Ecto neural progenitor cell (in vitro differentiated cells): Measurements from ENCODE around the gene TERB1.
"Not testable (repeated sequence)": the region's sequence is repeated elsewhere in the genome, so short reads cannot be mapped to it uniquely, and the experiment has no call there.

Source experiments
- DNase-seq: peaks from one replicate; pipeline ENCODE4 v3.0.0-alpha.2; 2018; ENCODE audit warnings: low spot score

The TERB1 gene

DNA sequence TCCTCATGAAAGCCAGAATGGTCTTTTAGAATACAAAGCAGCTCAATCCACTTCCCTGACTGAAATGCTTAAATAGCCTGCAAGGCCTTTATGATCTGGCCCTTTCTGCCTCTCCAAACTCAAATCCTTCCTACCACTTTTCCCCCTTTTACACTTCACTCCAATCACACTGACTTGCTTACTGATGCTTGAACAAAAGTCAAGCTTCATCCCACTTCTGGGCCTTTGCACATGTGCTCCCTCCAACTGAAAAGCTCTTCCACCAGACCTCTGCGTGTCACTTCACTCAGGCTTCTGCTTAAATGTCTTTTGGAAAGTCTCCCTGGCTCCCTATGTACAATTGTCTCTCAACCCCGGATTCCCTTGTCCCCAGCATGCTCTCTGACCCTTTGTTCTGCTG lies 13.3 kb upstream of the TERB1 start:
- no peak for DNase-seq

DNA sequence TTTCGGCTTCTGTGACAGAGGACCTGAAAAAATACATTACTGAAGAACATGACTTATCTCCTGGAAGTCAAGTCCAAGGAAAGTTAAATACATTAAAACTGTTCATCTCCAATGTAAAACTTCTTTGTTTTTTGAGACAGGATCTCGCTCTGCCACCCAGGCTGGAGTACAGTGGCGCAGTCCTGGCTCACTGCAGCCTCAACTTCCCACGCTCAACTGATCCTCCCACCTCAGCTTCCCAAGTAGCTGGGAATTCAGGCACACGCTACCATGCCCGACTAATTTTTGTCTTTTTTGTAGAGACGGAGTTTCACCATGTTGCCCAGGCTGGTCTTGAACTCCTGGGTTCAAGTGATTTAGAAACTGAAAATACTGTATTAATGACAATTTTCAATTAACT lies 9.7 kb upstream of the TERB1 start:
- DNase-seq, result no peak

DNA sequence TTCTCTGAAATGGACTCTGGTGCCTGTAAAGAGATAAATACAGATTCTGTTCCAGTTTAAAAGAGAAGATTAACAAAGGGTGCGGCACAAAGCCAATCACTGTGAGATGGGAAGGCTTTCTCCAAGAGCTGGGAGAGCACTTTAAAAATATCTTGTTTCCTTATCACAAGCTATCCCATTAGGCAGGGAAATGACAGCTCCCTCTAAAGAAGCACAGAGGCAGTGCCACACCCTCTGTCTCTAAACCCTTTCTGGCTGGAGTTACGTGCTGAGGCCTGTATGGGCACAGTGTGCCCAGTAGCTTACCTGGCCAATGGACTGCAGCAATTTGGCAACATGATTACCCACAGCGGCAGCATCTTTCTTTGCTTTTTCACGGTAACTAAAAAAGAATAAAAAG lies 9.0 kb upstream of the TERB1 start:
- DNase-seq, result no peak

GRCh38 chr16:66809765-66810164 lies 8.4 kb upstream of the TERB1 start:
- no peak for DNase-seq

GRCh38 chr16:66802159-66802558 lies 775 bp upstream of the TERB1 start:
- DNase-seq, result no peak

DNA sequence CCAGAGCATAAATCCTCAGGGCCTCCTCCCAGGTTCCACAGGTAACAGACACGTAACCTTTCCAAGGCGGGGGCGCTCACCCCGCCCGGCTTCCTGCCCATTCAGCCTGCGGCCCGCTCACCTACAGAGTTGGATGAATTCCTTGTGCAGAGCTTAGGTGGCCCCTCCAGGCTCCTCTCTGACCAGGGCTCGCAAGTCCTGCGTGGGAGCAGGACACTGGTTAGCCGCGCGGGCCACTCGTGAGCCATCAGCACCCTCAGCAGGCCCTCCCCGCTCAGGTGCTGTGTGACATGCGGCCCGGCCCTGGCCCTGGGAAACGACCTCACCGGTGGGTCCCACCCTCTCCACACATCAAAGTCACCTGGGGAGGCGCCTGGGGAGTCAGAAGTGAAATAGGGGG lies 528 bp downstream of the TERB1 start:
- DNase-seq, result no peak

DNA sequence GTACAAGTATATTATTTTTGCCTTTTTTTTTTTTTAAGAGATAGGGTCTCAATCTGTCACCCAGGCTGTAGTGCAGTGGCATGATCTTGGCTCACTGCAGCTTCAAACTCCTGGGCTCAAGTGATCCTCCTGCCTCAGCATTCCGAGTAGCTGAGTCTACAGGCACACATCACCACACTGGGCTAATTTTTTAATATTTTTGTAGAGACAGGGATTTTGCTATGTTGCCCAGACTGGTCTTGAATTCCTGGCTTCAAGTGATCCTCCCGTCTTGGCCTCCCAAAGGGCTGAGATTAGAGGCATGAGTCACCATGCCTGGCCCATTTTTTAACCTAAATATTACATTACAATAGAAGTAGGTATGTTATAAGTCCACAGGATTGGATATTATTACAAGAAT lies 3.2 kb downstream of the TERB1 start:
- DNase-seq, result no peak

- DNase-seq, result not testable (repeated sequence)
Measured at GRCh38 chr16:66793984-66794383, 7.4 kb downstream of the TERB1 start.

GRCh38 chr16:66790130-66790733 lies 11.2 kb downstream of the TERB1 start:
- no peak for DNase-seq

- no peak for DNase-seq
Measured at GRCh38 chr16:66787427-66787826, 14.0 kb downstream of the TERB1 start.

DNA sequence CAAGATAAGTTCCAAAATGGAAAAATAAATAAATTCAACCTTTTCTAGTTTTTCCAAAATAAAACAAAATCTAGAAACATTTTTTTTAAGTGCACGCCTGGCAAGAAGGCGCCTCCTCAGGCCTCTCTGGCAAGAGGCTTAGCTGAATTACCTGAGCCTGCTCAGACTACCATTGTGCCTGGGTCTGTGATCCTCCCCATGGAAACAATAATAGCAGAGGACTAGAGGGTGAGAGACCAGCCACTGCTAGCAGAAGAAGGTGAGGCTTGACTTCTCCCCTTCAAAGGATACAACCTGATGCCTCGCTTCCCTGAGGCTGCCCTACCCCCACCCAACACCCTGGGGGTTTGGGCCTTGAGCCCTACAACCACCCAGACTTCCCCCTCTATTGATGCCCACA lies 14.8 kb downstream of the TERB1 start:
- no peak for DNase-seq

GRCh38 chr16:66776457-66776856 lies 24.9 kb downstream of the TERB1 start:
- no peak for DNase-seq

DNA sequence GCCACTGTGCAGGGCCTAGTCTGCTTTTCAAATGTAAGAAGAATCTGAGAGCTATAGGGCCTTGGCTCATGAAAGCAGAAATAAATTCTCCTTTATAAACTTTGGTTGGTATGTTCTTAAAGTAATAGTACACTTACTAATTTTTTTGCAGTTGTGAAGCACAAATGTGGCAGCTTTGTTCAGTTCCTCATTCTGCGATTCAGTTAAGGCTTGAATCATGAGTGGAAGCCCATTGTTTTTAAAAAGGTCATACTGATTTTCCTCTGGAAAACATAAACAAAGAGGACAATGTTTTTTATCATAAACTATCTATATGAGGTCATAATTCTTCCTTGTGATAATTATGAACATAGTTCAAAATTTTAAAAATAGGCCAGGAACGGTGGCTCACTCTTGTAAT lies 26.4 kb downstream of the TERB1 start:
- DNase-seq, result no peak

DNA sequence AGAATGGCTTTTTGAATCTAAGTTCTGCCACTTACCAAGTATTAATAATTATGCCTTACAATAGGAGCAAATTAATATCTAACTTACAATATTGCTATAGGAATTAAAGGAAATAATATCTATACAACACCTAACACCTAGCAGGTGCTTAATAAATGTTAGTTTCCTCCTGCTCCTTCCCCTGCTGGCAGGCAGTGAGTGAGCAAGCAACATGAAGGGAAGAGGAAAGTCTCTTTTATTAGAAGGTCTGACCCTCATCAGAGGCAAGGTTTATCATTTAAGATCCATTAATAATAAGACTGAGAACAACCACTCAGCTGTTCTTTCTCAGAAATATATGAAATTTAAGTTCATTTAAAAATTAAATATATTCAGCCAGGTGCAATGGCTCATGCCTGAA lies 43.3 kb downstream of the TERB1 start:
- DNase-seq, result no peak

- DNase-seq, result no peak
Measured at GRCh38 chr16:66754819-66755218, 46.6 kb downstream of the TERB1 start.

GRCh38 chr16:66754211-66754610 lies 47.2 kb downstream of the TERB1 start:
- no peak for DNase-seq

DNA sequence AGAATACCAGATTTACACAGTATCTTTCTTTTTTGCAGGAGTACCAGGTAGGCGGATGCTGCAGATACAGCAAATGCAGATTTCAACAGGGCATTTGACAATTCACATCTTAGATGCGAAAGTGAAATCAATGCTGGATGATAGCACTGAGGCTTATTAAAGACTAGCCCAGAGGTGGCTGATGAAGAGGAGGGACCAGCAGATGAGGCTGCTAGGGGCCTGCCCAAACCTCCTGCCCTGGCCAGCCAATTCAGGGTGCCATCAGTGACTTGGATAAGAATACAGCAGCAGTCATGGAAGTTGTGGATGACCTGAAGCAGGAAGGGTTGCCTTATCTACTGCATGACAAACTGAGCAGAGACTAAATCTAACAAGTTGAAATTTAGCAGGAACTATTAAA lies 48.4 kb downstream of the TERB1 start:
- DNase-seq, result no peak

GRCh38 chr16:66752379-66752778 lies 49.0 kb downstream of the TERB1 start:
- no peak for DNase-seq

DNA sequence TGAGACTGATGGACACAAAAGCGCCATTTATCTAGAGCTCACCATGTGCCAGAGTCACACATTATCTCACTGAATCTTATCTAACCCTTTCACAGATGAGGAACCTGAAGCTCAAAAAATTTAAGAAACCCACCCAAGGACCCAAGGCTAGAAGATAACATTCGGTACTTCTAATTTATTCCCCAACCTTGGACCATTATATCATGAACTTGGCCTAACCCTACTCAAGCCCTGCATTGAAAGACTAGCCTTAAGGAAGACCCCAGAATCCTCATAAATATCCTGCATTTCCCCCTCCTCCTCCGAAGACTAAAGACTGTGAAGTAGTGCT lies 49.4 kb downstream of the TERB1 start:
- DNase-seq, result no peak

GRCh38 chr16:66751303-66751991 lies 49.9 kb downstream of the TERB1 start, which contains the start of gene DYNC1LI2:
Gene DYNC1LI2, minus strand, starts transcription at chr16:66751609. Its CDS starts 18 bp downstream, at chr16:66751591.
- peak; percentile 90 for DNase-seq

GRCh38 chr16:66751053-66751302 lies 50.4 kb downstream of the TERB1 start:
- no peak for DNase-seq

GRCh38 chr16:66750279-66751052 lies 50.9 kb downstream of the TERB1 start:
- DNase-seq, result no peak

GRCh38 chr16:66746682-66747081 lies 54.7 kb downstream of the TERB1 start:
- no peak for DNase-seq

DNA sequence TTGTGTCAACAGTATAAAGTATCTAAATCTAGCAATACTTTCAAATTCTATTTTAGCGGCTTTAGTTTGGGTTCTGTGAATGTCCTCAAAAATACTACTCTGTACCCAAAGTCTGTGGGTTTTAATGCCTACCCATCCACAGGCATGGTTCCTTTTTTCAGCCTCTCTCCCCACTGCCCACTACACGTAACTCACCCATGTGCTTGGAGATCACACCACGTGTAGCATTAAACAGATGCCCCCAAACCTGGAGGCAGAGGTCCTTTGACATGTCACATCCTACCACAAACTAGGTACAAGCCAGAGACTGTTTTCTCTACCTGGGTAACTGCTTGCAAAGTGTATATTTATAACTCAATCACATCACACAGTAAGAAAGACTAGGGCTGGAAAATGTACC lies 55.3 kb downstream of the TERB1 start:
- no peak for DNase-seq
